GM10266 (cell line): ENCODE data around the gene BAHCC1.

Experiments
- DNase-seq: peaks from one replicate; pipeline ENCODE4 v3.0.0; 2012; ENCODE audit errors: extremely low spot score
- CTCF ChIP-seq: IDR thresholded peaks from 2 replicates; pipeline ENCODE4 v1.5.1; 2012; ENCODE audit warnings: mild to moderate bottlenecking, low read depth; ENCODE audit not compliant: control insufficient read depth, insufficient read depth; ENCODE audit errors: missing control alignments

Gene BAHCC1

GRCh38 chr17:81503619-81504018 is 108.4 kb downstream of the BAHCC1 start:
- no peak for DNase-seq
- no peak for TF ChIP-seq CTCF

GRCh38 chr17:81508639-81509206 is 113.5 kb downstream of the BAHCC1 start:
- TF ChIP-seq CTCF, result no peak
- no peak for DNase-seq

GRCh38 chr17:81509207-81509971 is 114.1 kb downstream of the BAHCC1 start:
- no peak for TF ChIP-seq CTCF
- no peak for DNase-seq

- TF ChIP-seq CTCF, result no peak
- DNase-seq, result no peak
Measured at GRCh38 chr17:81509972-81510784, 114.9 kb downstream of the BAHCC1 start.

- no peak for DNase-seq
- TF ChIP-seq CTCF, result no peak
Measured at GRCh38 chr17:81510785-81511553, 115.7 kb downstream of the BAHCC1 start.

GRCh38 chr17:81511554-81511803 is 116.2 kb downstream of the BAHCC1 start:
- no peak for TF ChIP-seq CTCF
- no peak for DNase-seq
